MCF 10A (cell line): ENCODE results near the gene EEF1AKMT2. TPM values are rescaled to one million over a fixed set of nuclear protein-coding genes. Genes with fewer than 3 reads are reported as not detected.

Source experiments
- Bru-seq: library from RNA; stranded (reverse); fragments of 400-500 nt; gene quantifications from one replicate; lab custom pipeline; 2021; lab: Mats Ljungman, UMichigan
- BruChase-seq, 2 experiments: library from RNA; stranded (reverse); fragments of 400-500 nt; gene quantifications; one replicate each; lab custom pipeline; 2021; lab: Mats Ljungman, UMichigan
- BruUV-seq: library from RNA; stranded (reverse); fragments of 400-500 nt; replicated peaks from 2 replicates; lab custom pipeline; 2021; lab: Mats Ljungman, UMichigan
- CTCF ChIA-PET: fragments of 300-600 bp; sonication (Branson Sonifier 250); formaldehyde crosslinking; extraction: SDS; loops from one replicate; lab custom pipeline; 2021; ENCODE audit warnings: antibody characterized with exemption, inconsistent platforms; lab: Yijun Ruan, JAX
- POLR2A ChIA-PET: fragments of 300-600, 350-650 bp; sonication (Branson Sonifier 250); formaldehyde crosslinking; extraction: SDS; loops from one replicate; lab custom pipeline; 2020; ENCODE audit warnings: antibody characterized with exemption, inconsistent platforms; lab: Yijun Ruan, JAX
- DNase-seq: peaks from one replicate; pipeline ENCODE4 v3.0.0-alpha.2; 2018; ENCODE audit not compliant: unreplicated experiment
- H3K27ac Mint-ChIP-seq: one replicate; pipeline ENCODE4 v1.8.0; 2022; ENCODE audit warnings: mild to moderate bottlenecking, low read depth, mixed read lengths; ENCODE audit not compliant: unreplicated experiment
- H3K27me3 Mint-ChIP-seq: one replicate; pipeline ENCODE4 v1.8.0; 2022; ENCODE audit warnings: mixed read lengths; ENCODE audit not compliant: insufficient read depth, unreplicated experiment
- H3K36me3 Mint-ChIP-seq: one replicate; pipeline ENCODE4 v1.8.0; 2022; ENCODE audit warnings: mild to moderate bottlenecking, moderate library complexity, mixed read lengths; ENCODE audit not compliant: insufficient read depth, unreplicated experiment
- H3K4me1 Mint-ChIP-seq: one replicate; pipeline ENCODE4 v1.8.0; 2022; ENCODE audit warnings: mixed read lengths; ENCODE audit not compliant: insufficient read depth, unreplicated experiment
- H3K4me3 Mint-ChIP-seq: one replicate; pipeline ENCODE4 v1.8.0; 2022; ENCODE audit warnings: mild to moderate bottlenecking, moderate library complexity, mixed read lengths; ENCODE audit not compliant: unreplicated experiment
- H3K9me3 Mint-ChIP-seq: one replicate; pipeline ENCODE4 v1.8.0; 2022; ENCODE audit warnings: mixed read lengths; ENCODE audit not compliant: unreplicated experiment
- CTCF ChIP-seq: fragments of 200-600 bp; IDR thresholded peaks from one replicate; pipeline ENCODE4 v1.8.0; 2022; ENCODE audit warnings: antibody characterized with exemption, mild to moderate bottlenecking; ENCODE audit not compliant: unreplicated experiment
- intact Hi-C: fragments of 100-400 bp; cut with micrococcal nuclease; formaldehyde crosslinking; loops from 2 replicates; pipeline ENCODE4 v1.14.1; 2022
- long read RNA-seq: library from polyadenylated mRNA; stranded (forward); transcript quantifications from one replicate; pipeline ENCODE4 v2.0.0, GENCODE V29; 2022
- total RNA-seq: library from RNA; stranded (reverse); gene quantifications from 2 replicates; pipeline ENCODE4 v1.2.3, GENCODE V29; 2022

The EEF1AKMT2 gene
- total RNA-seq (17.5 and 18.6 TPM in 2 replicates), Bru-seq, nascent RNA (percentile 92 among the genes with signal in this experiment), BruChase-seq, experiment 1, labeled RNA remaining after a 6-hour chase (percentile 97 among the genes with signal in this experiment), BruChase-seq, experiment 2, labeled RNA remaining after a 2-hour chase (percentile 97 among the genes with signal in this experiment)
- long read RNA-seq, transcript EEF1AKMT2-201 (7 exons, 1,462 nt) = major isoform, 7 of 25 reads
- long read RNA-seq, partial matches to known transcripts = 0 of 25 reads
- long read RNA-seq, other reads (novel, unspliced or antisense) = 13 of 25 reads

GRCh38 chr10:124791547-124792348, at the start of gene EEF1AKMT2:
Gene EEF1AKMT2, minus strand, starts transcription at chr10:124791887. Its CDS starts 54 bp downstream, at chr10:124791833.
- intact Hi-C loops = loop anchor here (1.0 kb wide), 1 partner anchor 261 kb away; no protein-coding TSS in a partner anchor
- H3K36me3 Mint-ChIP-seq = peaks cover 30% of the 10 kb centered on the region
- no peaks in the 10 kb centered on the region for H3K9me3 Mint-ChIP-seq
- TF ChIP-seq CTCF = peak; percentile 29
- no peaks in the 10 kb centered on the region for H3K27me3 Mint-ChIP-seq
- peak within 1 kb of the TSS; percentile 99 for H3K27ac Mint-ChIP-seq
- DNase-seq = peak; percentile 85
- H3K4me1 Mint-ChIP-seq = peaks cover 8% of the 10 kb centered on the region
- H3K4me3 Mint-ChIP-seq = peak within 1 kb of the TSS; percentile 95
- CTCF ChIA-PET = interaction anchor here (1.6 kb wide), 1 partner anchor 50 kb away, joined by 3 read pairs; no protein-coding TSS in a partner anchor
- POLR2A ChIA-PET = interaction anchor here (0.6 to 4.7 kb wide), 21 partner anchors 10 to 1092 kb away, joined by 3 to 35 read pairs (median 4); partner anchors contain the start of gene ABRAXAS2
- BruUV-seq = no TSS peak

- no peak for TF ChIP-seq CTCF
- no peaks in the 10 kb centered on the region for H3K4me1 Mint-ChIP-seq
- no peaks in the 10 kb centered on the region for H3K9me3 Mint-ChIP-seq
- ChIA-PET POLR2A (interaction anchor here (0.8 kb wide), 1 partner anchor 79 kb away, joined by 3 read pairs; no protein-coding TSS in a partner anchor), CTCF (interaction anchor here (0.7 kb wide), 1 partner anchor 9 kb away, joined by 3 read pairs; no protein-coding TSS in a partner anchor)
- no peak for DNase-seq
- peaks cover 35% of the 10 kb centered on the region for H3K36me3 Mint-ChIP-seq
- BruUV-seq = no TSS peak
- H3K27ac Mint-ChIP-seq = no peak overlapping the region
- no peaks in the 10 kb centered on the region for H3K27me3 Mint-ChIP-seq
- intact Hi-C loops = no loop called here
- H3K4me3 Mint-ChIP-seq = no peak overlapping the region
Measured at GRCh38 chr10:124837687-124838086, 46.0 kb upstream of the EEF1AKMT2 start.

GRCh38 chr10:124831116-124831515, 39.4 kb upstream of the EEF1AKMT2 start:
- no peak overlapping the region for H3K27ac Mint-ChIP-seq
- H3K4me3 Mint-ChIP-seq = no peak overlapping the region
- no TSS peak for BruUV-seq
- CTCF ChIA-PET = no interaction called here
- TF ChIP-seq CTCF = no peak
- H3K4me1 Mint-ChIP-seq = no peaks in the 10 kb centered on the region
- no peak for DNase-seq
- peaks cover 92% of the 10 kb centered on the region for H3K36me3 Mint-ChIP-seq
- H3K9me3 Mint-ChIP-seq = no peaks in the 10 kb centered on the region
- intact Hi-C loops = no loop called here
- no peaks in the 10 kb centered on the region for H3K27me3 Mint-ChIP-seq
- POLR2A ChIA-PET = interaction anchor here (1.3 kb wide), 1 partner anchor 23 kb away, joined by 3 read pairs; no protein-coding TSS in a partner anchor
